C4-2B (cell line): ENCODE data around the gene RNU6-1.

ENCODE experiments used
- H3K27ac ChIP-seq: fragments of 450-650 bp; 2 replicates; pipeline ENCODE4 v1.5.1; 2017
- CTCF ChIP-seq: fragments of 450-650 bp; conservative IDR thresholded peaks from 2 replicates; pipeline ENCODE4 v1.5.1; 2017; ENCODE audit warnings: mild to moderate bottlenecking
- ZFX ChIP-seq: fragments of 450-650 bp; IDR thresholded peaks from 2 replicates; pipeline ENCODE4 v1.6.1; 2017

The RNU6-1 gene

GRCh38 chr15:67832031-67832551, 7.8 kb downstream of the RNU6-1 start:
- H3K27ac ChIP-seq = no peak overlapping the region
- peak; percentile 42 for TF ChIP-seq CTCF
- no peak for TF ChIP-seq ZFX

DNA sequence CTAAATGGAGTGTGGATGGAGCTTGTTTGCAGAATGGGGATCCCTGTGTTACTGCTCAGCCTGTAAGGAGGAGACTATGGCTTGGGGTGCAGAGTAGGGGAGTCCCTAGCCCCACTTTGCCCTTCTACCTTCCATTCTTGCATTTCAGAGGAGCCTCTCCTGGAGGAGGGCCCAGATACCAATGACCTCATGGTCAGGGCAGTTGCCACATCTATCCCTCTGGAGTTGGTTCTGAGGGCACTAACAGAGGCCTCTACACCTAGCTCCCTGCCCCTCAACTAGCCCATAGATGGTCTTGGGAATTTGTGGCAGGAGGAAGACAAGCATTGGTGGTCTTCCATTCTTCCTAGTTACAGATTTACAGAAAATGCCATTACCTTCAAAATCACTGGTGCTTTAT, 8.5 kb downstream of the RNU6-1 start:
- no peak overlapping the region for H3K27ac ChIP-seq
- TF ChIP-seq CTCF (no peak), ZFX (no peak)

- no peak overlapping the region for H3K27ac ChIP-seq
- TF ChIP-seq ZFX (no peak), CTCF (no peak)
These were observed 10.0 kb downstream of the RNU6-1 start for GRCh38 chr15:67829647-67830504.

DNA sequence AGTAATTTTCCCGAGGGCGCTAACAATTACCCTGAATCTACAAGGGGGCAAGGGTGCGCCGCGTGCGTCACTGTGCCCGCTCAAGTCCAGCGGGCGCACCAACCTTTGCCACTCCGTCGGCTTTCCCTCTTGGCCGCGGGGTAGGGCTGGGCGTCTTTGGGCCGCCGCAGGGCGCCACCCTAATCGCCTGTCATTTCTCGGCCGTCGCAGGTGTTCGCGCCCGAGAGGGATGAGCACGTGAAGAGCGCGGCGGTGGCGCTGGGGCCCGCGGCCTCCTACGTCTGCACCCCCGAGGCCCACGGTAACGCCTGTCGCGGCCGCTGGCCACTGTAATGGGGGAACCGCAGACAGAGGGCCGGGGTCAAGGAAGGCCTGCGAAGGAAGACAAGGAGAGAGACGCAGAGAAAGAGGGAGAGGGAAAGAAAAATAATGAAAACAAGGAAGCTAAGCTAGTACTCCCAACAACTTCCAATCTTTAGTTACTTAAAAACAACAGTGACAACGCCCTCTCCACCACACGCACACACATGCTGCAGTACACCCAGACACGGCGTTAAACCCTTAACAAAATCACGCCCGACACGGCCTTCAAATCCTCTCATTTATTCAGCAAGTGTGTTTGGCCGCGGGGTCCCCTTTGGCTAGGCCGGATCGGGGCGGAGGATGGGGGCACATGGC, 10.7 kb downstream of the RNU6-1 start:
- TF ChIP-seq ZFX = no peak
- no peak for TF ChIP-seq CTCF
- H3K27ac ChIP-seq = no peak overlapping the region

DNA sequence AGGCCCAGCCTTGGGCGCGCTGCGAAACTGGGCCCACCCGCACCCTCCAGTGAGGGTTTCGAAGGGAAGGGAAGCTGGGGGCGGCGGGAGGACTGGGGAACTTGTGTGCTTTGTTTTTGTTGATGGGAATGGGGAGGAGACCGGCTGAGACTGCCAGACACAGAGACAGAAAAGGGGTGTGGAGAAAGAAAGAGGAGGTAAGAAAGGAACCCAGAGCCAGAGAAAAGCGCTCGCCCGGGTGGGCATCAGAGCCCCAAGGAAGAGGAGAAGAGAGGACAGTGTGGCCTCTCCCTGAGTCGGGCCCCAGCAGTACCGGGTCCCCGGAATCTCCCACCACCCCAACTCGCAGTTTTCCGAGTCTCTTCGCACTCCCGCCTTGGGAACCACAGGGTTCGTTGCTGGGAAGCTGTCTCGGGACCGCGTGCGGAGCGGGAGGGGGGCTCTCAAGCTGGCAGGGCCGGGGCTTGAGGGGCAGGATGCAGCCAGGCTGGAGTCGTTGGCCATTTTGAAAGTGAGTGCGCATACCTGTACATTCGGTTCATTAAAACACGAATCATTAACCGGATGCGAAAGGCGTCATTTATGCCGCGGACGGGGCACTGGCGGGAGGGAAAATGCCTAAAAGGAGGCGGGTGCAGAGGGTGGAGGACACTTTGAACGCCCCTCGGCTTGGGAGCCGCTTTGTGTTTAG, 11.4 kb downstream of the RNU6-1 start:
- H3K27ac ChIP-seq = no peak overlapping the region
- TF ChIP-seq CTCF (no peak), ZFX (no peak)

DNA sequence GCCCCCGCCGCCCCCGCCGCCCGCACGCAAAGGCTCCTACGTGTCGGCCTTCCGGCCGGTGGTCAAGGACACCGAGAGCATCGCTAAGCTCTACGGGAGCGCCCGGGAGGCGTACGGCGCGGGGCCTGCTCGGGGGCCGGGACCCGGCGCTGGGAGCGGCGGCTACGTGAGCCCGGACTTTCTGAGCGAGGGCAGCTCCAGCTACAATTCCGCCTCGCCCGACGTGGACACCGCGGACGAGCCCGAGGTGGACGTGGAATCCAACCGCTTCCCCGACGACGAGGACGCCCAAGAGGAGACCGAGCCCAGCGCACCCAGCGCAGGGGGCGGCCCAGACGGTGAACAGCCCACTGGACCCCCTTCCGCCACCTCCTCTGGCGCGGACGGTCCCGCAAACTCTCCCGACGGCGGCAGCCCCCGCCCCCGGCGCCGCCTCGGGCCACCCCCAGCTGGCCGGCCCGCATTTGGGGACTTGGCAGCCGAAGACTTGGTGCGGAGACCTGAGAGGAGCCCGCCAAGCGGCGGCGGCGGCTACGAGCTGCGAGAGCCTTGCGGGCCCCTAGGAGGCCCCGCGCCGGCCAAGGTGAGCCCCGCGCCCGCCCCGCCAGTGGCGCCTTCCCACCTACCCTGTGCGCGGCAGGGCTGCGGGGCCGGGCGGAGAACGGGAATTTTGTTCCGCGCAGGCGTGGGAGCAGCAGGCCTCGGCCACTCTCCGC, 12.1 kb downstream of the RNU6-1 start:
- no peak overlapping the region for H3K27ac ChIP-seq
- TF ChIP-seq CTCF (no peak), ZFX (no peak)
